A673 (cell line): ENCODE data around the gene FIBIN. TPM values are rescaled to one million over a fixed set of nuclear protein-coding genes. Genes with fewer than 3 reads are reported as not detected.
"Not testable (repeated sequence)": the region's sequence is repeated elsewhere in the genome, so short reads cannot be mapped to it uniquely, and the experiment has no call there.

ENCODE experiments used
- BruUV-seq: library from RNA; stranded (reverse); fragments of 400-500 nt; replicated peaks from 2 replicates; lab custom pipeline; 2021; lab: Mats Ljungman, UMichigan
- CTCF ChIA-PET: fragments of 300-600 bp; sonication (Branson Sonifier 250); formaldehyde crosslinking; loops from one replicate; lab custom pipeline; 2022; ENCODE audit warnings: antibody characterized with exemption; lab: Charles Lee
- POLR2A ChIA-PET: fragments of 300-600 bp; sonication (Branson Sonifier 250); formaldehyde crosslinking; loops from one replicate; lab custom pipeline; 2022; ENCODE audit warnings: antibody characterized with exemption; ENCODE audit not compliant: low non-redundant PET; lab: Charles Lee
- DNase-seq: peaks from one replicate; pipeline ENCODE4 v3.0.0-alpha.2; 2015; ENCODE audit warnings: low spot score
- H3K27ac ChIP-seq: fragments of 200-600 bp; sonication (generic); 2 replicates; pipeline ENCODE4 v1.5.1; 2016; ENCODE audit warnings: mixed run types, low read depth, mild to moderate bottlenecking, mixed read lengths, antibody characterized with exemption, low read length; ENCODE audit not compliant: poor library complexity, severe bottlenecking
- H3K27me3 ChIP-seq: fragments of 200-600 bp; sonication (generic); replicated peaks from 2 replicates; pipeline ENCODE4 v1.6.1; 2017; ENCODE audit warnings: mixed run types, low read depth, mild to moderate bottlenecking, mixed read lengths, antibody characterized with exemption, low read length; ENCODE audit not compliant: insufficient read depth, poor library complexity
- H3K36me3 ChIP-seq: fragments of 200-600 bp; sonication (generic); 2 replicates; pipeline ENCODE4 v1.6.1; 2016; ENCODE audit warnings: mixed run types, mild to moderate bottlenecking, mixed read lengths, antibody characterized with exemption, low read length; ENCODE audit not compliant: insufficient read depth, poor library complexity, severe bottlenecking
- H3K4me1 ChIP-seq: fragments of 200-600 bp; sonication (generic); 2 replicates; pipeline ENCODE4 v1.6.1; 2017; ENCODE audit warnings: mixed run types, mild to moderate bottlenecking, mixed read lengths, antibody characterized with exemption, low read length; ENCODE audit not compliant: insufficient read depth, poor library complexity, severe bottlenecking
- H3K4me3 ChIP-seq: fragments of 200-600 bp; sonication (generic); 2 replicates; pipeline ENCODE4 v1.5.1; 2016; ENCODE audit warnings: low read depth, mixed run types, mild to moderate bottlenecking, mixed read lengths, low read length; ENCODE audit not compliant: poor library complexity, severe bottlenecking
- H3K9me3 ChIP-seq: fragments of 200-600 bp; sonication (generic); 2 replicates; pipeline ENCODE4 v1.6.1; 2016; ENCODE audit warnings: mixed run types, low read depth, mild to moderate bottlenecking, mixed read lengths, antibody characterized with exemption, low read length; ENCODE audit not compliant: poor library complexity, severe bottlenecking
- EZH2 ChIP-seq: fragments of 200-600 bp; sonication (generic); IDR thresholded peaks from 2 replicates; pipeline ENCODE4 v1.6.1; 2017; ENCODE audit warnings: borderline replicate concordance, low read depth, mild to moderate bottlenecking, mixed read lengths, antibody characterized with exemption, low read length; ENCODE audit not compliant: poor library complexity, severe bottlenecking
- intact Hi-C: fragments of 100-400 bp; cut with micrococcal nuclease; formaldehyde crosslinking; loops from one replicate; pipeline ENCODE4 v1.10.0; 2022; ENCODE audit not compliant: unreplicated experiment
- total RNA-seq: library from RNA; stranded (reverse); gene quantifications from 2 replicates; pipeline ENCODE4 v1.2.3, GENCODE V29; 2021
- TF ChIP-seq, protein P1 (sequence below): fragments of 300-800, 200-600 bp; sonication (generic); conservative IDR thresholded peaks from 2 replicates; pipeline ENCODE4 v1.5.1; 2017; ENCODE audit warnings: low read depth, mild to moderate bottlenecking, antibody characterized with exemption, low read length, moderate library complexity, mixed read lengths

Gene FIBIN
- total RNA-seq, 1 experiment from 2014 or later = 0.15 TPM

DNA sequence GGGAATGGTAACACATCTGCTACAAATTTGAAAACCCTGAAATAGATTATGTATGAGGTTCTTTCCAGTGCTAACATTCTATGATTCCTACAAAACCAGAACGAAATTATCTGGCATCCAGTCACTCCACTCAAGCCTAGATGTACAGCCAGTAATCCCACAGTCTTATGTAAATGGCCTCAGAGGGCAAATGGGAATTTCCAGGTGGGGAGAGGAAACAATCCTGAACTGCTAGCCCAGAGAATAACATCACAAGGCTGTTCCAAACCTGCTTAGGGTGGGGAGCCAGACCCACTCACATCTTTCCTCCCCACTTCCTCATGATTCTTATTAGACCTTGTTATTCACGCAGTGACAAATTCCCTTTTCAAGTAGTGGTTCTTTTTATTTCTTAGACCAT lies 3.5 kb downstream of the FIBIN start:
- H3K27me3 ChIP-seq = peaks cover 92% of the 10 kb centered on the region
- H3K36me3 ChIP-seq = no peaks in the 10 kb centered on the region
- ChIA-PET CTCF (no interaction called here), POLR2A (no interaction called here)
- DNase-seq = no peak
- H3K9me3 ChIP-seq = no peaks in the 10 kb centered on the region
- no peak overlapping the region for H3K4me3 ChIP-seq
- no TSS peak for BruUV-seq
- intact Hi-C loops = no loop called here
- no peak overlapping the region for H3K27ac ChIP-seq
- no peaks in the 10 kb centered on the region for H3K4me1 ChIP-seq
- TF ChIP-seq, protein P1, sequence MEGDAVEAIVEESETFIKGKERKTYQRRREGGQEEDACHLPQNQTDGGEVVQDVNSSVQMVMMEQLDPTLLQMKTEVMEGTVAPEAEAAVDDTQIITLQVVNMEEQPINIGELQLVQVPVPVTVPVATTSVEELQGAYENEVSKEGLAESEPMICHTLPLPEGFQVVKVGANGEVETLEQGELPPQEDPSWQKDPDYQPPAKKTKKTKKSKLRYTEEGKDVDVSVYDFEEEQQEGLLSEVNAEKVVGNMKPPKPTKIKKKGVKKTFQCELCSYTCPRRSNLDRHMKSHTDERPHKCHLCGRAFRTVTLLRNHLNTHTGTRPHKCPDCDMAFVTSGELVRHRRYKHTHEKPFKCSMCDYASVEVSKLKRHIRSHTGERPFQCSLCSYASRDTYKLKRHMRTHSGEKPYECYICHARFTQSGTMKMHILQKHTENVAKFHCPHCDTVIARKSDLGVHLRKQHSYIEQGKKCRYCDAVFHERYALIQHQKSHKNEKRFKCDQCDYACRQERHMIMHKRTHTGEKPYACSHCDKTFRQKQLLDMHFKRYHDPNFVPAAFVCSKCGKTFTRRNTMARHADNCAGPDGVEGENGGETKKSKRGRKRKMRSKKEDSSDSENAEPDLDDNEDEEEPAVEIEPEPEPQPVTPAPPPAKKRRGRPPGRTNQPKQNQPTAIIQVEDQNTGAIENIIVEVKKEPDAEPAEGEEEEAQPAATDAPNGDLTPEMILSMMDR = no peak
- TF ChIP-seq EZH2 = no peak

DNA sequence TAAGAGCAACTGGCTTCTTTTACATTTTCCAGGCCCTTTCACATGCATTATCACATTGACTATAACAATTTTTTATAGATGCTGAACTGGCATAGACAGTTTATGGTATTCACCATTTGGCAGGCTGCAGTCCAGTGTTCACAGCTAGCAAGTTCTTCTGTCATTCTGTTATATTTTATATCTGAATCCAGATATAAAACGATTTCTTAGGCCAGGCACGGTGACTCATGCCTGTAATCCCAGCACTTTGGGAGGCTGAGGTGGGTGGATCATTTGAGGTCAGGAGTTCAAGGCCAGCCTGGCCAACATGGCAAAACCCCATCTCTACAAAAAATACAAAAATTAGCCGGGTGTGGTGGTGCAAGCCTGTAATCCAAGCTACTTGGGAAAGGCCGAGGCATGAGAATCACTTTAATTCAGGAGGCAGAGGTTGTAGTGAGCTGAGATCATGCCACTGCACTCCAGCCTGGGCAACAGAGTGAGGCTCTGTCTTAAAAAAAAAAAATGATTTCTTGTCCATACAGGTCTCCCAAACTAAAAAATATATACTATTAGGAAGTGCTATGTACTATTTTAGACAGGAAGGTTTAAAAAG lies 7.3 kb downstream of the FIBIN start:
- H3K4me1 ChIP-seq, H3K27ac ChIP-seq, CTCF ChIA-PET, H3K36me3 ChIP-seq, DNase-seq, BruUV-seq, intact Hi-C loops, H3K9me3 ChIP-seq, H3K4me3 ChIP-seq: not testable (repeated sequence)
- H3K27me3 ChIP-seq = peaks cover 77% of the 10 kb centered on the region
- POLR2A ChIA-PET = interaction anchor here (0.5 kb wide), 1 partner anchor 25 kb away, joined by 8 read pairs; no protein-coding TSS in a partner anchor

DNA sequence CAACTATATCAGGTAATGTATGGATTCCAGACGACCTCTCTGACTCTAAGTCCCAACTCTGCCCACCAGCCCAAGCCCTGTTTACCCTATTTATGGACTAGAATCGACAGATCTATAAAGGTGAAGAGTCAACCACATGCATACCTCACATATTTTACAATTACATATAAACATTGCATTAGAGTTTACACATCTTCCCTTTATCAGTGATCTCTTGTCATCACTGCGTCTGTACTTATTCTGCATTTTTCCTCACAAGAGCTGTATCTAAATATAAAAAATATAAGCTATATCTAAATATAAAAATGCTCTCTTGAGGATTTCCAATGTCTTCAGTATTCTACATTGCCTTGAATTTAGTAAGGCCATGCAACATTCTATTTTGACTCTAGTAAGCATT lies 8.5 kb downstream of the FIBIN start:
- Histone ChIP-seq H3K27me3 (peaks cover 65% of the 10 kb centered on the region), H3K36me3 (no peaks in the 10 kb centered on the region), H3K4me1 (no peaks in the 10 kb centered on the region), H3K9me3 (no peaks in the 10 kb centered on the region), H3K27ac (no peak overlapping the region), H3K4me3 (no peak overlapping the region)
- intact Hi-C loops = no loop called here
- ChIA-PET CTCF (no interaction called here), POLR2A (interaction anchor here (0.6 kb wide), 1 partner anchor 150 kb away, joined by 7 read pairs; no protein-coding TSS in a partner anchor)
- TF ChIP-seq, protein P1 = no peak
- no peak for TF ChIP-seq EZH2
- DNase-seq = no peak
- no TSS peak for BruUV-seq

DNA sequence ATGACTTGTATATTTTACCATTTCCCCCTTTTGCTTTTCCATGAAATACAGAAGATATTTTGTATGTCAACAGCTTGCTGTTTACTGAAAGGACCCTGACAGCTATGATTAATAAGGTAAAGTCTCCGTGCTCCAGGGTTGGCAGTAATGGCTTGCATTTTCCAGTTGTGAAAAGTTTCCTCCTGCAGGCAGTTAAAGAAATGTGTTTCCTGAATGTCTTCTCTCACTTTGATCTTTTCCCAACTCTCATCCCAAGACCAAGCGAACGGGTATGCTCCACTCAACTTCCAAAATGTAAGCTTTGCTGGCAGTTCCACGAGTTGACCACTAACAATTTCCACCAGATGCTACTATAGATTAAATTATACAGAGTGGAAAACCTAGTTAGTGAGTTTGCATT lies 8.9 kb downstream of the FIBIN start:
- no peaks in the 10 kb centered on the region for H3K4me1 ChIP-seq
- peaks cover 64% of the 10 kb centered on the region for H3K27me3 ChIP-seq
- no peak overlapping the region for H3K4me3 ChIP-seq
- H3K36me3 ChIP-seq = no peaks in the 10 kb centered on the region
- no peaks in the 10 kb centered on the region for H3K9me3 ChIP-seq
- intact Hi-C loops = no loop called here
- BruUV-seq = no TSS peak
- POLR2A ChIA-PET = interaction anchor here (0.6 kb wide), 1 partner anchor 150 kb away, joined by 7 read pairs; no protein-coding TSS in a partner anchor
- H3K27ac ChIP-seq = no peak overlapping the region
- TF ChIP-seq, protein P1 = no peak
- no peak for TF ChIP-seq EZH2
- DNase-seq = no peak
- CTCF ChIA-PET = no interaction called here
